GM19452 (cell line): ENCODE data around the gene CERS1.

Experiments used
- ATAC-seq: cut with Tn5 transposase; IDR thresholded peaks from one replicate; pipeline ENCODE4 v1.9.1; 2021; ENCODE audit not compliant: unreplicated experiment

Gene CERS1, protein sequence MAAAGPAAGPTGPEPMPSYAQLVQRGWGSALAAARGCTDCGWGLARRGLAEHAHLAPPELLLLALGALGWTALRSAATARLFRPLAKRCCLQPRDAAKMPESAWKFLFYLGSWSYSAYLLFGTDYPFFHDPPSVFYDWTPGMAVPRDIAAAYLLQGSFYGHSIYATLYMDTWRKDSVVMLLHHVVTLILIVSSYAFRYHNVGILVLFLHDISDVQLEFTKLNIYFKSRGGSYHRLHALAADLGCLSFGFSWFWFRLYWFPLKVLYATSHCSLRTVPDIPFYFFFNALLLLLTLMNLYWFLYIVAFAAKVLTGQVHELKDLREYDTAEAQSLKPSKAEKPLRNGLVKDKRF

DNA sequence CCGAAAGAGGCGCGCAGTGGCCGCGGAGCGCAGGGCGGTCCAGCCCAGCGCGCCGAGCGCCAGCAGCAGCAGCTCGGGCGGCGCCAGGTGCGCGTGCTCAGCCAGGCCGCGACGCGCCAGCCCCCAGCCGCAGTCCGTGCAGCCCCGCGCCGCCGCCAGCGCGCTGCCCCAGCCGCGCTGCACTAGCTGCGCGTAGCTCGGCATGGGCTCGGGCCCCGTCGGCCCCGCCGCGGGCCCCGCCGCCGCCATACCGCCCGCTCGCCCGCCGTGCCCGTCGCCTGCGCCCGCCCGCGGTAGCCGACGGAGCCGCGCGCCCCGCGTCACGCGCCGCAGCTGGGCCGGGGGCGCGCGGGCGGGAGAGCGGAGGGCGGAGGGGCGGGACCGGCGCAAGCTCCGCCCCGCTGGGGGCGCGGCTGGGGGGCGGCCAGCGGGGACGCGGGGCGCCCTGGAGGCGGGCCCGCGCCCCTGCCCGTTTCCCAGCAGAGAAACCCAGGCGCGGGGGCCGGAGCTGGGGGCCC lies at the start of gene CERS1:
Gene CERS1, minus strand, starts transcription at position 335 of the 518 bp plus-strand sequence. Its CDS starts 86 bp downstream, at position 249.
- no peak for ATAC-seq

DNA sequence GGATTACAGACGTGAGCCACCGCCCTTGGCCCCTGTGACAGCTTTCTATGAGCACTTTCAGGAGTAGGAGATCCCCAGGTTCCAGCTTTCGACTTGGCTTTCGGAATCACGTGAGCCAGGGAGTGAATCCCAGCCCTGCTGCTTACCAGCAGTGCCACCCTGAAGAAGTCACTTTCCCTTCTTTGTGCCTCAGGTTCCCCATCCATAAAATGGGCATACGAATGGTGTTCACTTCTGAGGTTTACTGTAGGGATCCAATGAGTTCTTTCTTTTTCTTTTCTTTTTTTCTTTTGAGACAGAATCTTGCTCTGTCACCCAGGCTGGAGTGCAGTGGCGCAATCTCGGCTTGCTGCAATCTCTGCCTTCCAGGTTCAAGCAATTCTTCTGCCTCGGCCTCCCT lies 49.3 kb upstream of the CERS1 start:
- no peak for ATAC-seq

DNA sequence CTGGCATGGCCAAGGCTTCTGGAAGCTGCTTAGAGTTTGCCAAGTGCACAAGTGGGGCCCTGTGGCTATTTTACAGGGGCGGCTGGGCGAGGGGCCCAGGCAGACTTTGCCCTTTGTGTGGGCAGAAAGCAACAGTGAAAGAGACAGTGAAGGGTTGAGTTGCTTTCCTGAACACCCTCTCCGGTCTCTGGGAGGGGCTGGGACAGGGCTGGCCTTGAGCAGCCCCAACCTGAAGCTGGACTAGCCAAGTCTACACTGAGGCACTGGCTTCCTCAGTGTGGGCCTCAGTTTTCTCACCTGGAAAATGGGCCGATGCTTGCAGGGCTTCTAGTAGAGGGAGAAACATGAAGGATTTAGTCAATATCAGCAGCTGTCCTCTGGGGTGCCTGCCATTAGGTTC lies 47.5 kb upstream of the CERS1 start:
- no peak for ATAC-seq

DNA sequence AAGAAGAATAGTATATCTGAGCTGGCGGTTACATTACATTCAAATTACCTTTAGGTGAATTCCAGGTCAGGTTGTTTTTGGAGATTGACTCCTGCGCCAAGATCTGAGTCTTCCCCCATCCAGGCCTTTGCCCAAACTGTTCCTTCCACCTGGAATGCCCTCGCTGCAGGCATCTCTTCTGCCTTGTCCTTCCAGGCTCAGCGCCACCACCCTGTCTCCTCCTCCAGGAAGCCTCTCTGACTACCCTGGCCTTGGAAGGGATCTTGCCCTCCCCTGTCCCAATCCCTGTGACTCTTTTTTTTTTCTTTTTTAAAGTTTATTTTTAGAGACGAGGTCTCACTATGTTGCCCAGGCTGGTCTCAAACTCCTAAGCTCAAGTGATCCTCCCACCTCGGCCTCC lies 46.7 kb upstream of the CERS1 start:
- no peak for ATAC-seq

DNA sequence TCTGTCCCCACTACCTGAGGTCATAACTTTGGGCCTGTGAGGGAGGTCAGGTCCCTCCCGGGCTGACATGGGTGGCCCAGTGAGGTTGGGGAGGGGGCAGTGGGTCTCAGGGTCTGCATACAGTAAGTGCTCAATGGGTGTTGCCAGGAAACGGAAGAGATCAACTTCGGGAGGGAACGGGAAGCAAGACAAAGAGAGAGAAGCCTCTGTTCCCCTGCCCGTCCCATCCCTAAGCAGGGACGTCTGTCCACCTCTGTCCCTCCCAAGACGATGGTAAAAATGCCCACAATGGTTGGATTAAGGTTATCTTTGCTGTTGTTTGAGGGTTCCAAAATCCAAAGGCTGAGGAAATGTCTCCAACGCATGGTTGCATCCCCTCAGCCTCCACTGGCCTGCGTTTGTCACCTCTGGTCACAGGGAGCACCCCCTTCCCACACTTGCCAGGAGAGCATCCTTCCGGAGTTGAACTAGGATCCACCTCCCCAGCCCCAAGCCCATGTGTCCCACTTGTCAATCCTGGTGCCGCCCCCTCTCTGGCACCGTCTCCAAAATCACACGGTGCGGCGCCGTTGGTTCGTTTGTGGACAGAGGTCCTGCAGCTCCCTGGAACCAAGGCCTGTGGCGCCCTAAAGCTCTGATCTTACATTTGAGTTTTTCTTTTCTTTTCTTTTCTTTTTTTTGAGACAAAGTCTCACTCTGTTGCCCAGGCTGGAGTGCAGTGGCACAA lies 45.8 kb upstream of the CERS1 start:
- no peak for ATAC-seq

DNA sequence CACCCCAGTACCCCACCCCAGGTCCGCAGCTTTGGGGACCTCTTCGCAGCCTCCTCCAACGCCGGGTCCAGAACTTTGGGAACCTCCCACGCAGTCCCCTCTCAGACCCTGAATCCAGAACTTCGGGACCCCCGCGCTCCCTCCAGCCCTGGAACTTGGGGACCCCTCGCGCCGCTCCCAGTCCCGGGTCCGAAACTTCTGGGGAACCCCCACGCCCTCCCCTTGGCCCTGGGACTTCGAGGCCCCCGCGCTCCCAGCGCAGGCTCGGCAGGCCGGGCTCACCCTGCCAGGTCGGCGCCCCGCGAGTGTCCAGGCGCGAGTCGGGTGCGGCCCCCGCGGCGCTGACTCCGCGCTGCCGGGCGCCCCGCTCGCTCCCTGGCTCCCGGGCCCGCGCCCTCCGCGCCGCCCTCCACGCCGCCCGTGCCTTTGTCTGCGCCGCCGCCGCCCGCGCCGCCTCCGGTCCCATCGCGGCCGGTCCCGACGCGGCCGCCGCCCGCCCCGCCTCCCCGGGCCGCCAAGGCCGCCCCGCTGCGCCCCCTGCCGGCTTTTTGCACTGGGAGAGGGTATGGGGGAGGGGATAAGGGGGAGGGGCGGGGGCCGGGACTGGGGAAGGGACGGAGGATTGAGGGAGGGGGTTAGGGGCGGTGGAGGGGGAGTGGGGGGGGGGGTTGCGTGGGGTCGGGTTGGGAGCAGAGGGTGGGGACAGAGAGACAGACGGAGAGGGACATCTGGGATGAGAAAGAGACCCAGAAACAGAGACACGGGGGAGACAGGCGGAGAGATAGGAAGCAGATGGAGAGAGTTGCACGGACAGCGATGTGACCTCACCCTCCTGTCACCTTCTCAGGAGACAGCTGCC lies 45.0 kb upstream of the CERS1 start, which contains the start of gene HOMER3:
Gene HOMER3, minus strand, starts transcription at position 449 of the 859 bp plus-strand sequence. CDS start 2,235 bp downstream, outside the sequence.
- ATAC-seq, result no peak

DNA sequence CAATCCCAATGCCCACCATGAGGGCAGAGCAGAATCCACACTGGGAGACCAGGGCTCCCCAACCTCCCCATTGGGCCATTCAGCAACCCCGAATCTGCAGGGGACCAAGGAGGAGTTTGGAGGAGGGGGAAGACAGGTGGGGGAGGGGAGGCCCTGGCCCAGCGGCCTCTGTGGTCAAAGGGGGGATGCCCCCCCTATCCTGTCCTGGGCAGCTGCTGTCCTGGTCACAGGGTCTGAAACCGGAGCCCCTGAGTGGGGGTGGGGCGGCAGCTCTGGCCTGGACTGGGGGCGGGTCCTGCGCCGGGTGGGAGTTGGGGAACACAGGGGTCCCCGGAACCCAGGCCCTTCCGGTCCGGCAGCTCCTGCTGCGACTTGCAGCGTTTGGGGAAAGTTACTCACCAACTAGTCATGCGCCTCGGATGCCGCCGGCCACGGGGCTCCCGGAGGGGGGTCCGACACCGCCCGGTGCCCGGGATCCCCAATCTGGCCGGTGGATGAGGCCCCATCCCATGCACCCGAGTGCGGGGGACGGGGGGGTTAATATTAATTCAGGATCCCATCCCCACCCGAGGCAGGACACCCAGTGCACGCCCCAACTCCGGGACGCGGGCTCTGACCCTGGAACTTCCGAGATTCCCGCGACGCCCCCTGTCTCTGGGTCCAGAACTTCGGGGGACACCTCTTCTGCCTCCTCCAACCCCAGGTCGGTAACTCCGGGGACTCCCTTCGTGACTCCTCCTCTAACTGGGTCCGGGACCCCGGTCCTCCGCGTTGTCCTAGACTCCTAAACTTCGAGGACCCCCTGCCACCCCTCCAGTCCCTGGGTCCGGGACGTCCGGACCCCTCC lies 44.2 kb upstream of the CERS1 start:
- ATAC-seq, result no peak

DNA sequence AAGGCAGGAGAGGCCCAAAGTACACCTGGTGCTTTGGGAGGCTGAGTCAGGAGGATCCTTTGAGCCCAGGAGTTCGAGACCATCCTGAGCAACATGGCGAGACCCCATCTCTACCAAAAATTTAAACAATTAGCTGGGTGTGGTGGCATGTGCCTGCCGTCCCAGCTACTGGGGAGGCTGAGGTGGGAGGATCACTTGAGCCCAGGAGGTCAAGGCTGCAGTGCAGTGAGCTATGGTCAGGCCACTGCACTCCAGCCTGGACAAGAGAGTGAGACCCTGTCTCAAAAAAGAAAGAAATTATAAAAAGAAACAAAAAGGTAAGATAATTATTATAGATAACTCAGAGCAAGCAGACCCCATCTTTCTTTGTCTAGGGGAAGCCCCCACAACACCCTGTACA lies 43.2 kb upstream of the CERS1 start:
- no peak for ATAC-seq

DNA sequence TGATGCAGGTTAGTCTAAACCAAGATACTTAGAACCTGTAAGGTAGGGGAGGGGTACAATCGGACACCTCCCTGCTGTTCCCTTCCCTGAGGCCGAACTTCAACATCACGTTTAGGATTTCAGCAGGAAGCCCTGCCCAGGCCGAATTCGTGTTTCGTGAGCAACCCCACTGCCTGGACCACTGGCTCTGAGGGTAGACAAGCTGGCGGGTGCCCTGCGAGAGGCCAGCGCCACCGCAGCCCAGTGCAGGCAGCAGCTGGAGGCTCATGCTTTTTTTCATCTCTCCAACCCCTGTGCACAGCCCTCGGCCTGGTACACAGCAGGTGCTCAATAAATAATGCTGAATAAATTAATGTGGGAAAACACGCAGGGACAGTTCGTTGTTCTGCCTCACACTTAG lies 37.3 kb upstream of the CERS1 start:
- ATAC-seq, result no peak

DNA sequence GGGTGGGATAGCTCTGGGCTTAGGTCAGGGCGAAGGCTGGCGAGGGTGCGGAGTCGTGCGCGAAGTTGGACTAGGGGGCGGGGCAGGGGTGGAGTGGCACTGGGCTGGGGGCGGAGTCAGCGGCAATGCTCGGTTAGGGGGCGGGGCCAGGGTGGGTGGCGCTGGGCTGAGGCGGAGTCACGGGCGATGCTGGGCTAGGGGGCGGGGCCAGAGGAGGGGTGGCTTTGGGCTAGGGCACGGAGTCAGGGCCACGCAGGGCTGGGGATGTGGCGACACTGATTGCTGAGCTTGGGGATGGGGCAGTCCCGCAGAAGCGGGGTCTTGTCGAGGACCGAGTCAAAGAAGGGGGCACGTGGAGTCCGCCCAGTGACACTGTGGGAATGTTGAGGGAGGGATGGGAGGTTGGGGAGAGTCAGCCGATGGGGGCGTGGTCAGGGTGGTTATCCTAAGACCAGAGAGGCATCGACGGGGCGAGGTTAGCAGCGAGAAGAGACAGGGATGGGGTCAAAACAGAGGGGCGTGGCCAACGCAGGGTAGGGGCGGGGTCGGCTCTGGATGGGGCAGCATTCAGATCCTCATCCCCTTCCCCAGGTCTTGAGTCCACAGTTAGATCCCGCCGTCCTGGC lies 36.4 kb upstream of the CERS1 start:
- no peak for ATAC-seq

DNA sequence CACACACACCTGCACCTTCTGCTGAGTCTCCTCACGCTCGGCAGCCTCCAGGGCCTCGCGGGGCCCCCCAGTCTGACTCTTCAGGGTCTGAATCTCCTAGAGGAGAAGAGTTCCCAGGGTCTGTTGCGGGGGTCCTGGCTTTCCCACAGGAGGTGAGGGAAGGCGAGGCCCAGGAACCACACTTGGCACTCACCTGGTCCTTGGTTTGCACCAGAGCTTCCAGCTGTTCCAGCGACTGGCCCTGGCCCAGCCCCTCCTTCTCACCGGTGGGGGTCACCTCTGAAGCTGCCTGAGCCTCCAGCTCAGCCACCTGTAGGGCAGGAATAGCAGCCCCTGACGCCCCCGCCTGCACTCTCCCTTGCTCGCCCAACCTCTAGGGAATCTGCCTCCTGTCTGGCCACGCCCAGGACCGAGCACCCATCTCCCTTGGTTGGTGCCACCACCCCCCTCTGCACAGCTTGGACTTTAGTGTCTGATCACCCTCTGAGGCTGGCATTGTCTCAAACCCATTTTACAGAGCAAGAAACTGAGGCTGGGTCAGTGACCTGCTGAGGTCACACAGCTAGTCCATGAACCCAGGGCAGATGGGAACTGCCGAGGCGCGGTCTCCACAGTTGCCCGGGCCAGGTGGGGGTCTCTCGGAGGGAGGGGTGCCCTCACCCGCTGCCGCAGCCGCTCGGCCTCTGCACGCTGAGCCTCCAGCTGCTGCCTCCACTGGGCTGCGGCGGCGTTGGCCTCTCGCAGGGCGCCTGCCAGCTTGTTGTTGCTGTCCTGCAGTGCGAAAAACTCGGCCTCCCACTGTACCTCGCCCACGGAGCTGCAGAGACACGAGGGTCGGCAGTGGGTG lies 35.6 kb upstream of the CERS1 start:
- no peak for ATAC-seq

DNA sequence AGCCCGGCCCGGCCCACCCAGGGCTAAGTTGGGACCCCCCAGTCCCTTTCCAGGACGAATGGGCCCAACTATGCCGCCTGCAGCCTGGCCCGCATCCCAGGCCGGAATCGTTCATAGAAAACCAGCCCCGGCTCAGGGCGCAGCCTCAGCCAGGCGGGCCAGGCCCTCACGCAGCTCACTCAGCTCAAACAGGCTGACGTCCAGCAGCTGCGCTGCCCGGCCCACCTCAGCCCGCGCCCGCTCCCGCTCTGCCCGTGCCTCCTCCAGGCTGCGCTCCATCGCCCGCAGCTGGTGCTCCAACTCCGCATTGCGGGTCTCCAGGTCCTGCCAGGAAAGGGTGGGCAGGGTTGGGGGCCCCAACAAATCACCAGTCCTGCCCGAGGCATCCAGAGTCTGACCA lies 33.4 kb upstream of the CERS1 start:
- ATAC-seq, result no peak

DNA sequence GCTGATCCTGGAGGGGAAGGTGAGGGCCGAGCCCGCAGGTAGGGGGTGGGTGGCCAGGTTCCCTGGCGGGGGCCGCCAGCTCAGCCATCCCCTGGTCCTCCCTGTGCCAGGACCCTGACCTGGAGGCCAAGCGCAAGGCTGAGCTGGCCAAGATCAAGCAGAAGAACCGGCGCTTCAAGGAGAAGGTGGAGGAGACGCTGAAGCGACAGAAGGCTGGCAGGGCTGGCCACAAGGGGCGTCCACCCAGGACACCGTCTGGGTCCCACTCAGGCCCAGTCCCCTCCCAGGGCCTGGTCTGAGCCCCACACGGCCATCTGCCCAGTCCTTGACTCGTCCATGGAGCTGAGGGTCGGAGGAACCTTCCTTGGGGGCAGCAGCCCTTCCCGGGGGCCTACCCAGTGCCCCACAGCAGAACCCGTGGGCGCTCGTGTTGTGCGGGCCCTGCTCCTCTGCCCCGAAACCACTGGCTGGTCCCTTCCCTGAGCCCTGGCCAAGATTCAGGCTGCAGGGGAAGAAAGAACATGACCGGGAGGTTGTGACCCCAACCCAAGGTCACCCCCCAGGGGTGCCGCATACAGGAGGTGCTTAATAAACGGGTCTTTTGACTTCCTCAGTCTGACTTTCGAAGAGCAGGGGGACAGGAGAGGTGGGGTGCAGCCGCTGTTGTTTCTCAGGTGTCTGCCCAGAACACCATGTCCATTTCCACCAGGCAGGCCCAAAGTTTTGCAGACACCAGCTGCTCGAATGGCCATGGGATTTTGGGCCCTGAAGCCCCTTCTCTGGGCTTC lies 32.3 kb upstream of the CERS1 start:
- no peak for ATAC-seq

DNA sequence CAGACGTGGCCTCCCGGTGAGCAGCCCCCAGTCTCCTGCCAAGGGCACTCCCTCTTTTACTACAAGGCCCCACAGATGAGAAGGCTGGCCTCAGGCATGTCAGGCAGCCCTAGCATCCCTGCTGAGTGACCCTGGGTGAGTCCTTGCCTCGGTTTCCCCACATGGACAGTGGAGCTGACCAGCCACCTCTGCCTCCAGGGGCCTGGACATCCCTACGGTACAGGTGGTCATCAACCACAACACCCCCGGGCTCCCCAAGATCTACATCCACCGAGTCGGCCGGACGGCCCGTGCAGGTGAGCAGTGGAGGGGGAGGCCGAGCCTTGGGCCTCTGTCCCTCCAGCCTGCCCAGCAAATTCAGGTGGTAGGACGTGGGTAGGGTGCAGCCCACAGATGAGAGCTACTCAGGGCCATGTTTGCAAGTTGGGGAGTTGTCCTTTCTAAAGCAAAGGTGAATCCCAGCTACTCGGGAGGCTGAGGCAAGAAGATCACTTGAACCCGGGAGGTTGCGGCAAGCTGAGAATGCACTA lies 28.8 kb upstream of the CERS1 start:
- ATAC-seq, result no peak

DNA sequence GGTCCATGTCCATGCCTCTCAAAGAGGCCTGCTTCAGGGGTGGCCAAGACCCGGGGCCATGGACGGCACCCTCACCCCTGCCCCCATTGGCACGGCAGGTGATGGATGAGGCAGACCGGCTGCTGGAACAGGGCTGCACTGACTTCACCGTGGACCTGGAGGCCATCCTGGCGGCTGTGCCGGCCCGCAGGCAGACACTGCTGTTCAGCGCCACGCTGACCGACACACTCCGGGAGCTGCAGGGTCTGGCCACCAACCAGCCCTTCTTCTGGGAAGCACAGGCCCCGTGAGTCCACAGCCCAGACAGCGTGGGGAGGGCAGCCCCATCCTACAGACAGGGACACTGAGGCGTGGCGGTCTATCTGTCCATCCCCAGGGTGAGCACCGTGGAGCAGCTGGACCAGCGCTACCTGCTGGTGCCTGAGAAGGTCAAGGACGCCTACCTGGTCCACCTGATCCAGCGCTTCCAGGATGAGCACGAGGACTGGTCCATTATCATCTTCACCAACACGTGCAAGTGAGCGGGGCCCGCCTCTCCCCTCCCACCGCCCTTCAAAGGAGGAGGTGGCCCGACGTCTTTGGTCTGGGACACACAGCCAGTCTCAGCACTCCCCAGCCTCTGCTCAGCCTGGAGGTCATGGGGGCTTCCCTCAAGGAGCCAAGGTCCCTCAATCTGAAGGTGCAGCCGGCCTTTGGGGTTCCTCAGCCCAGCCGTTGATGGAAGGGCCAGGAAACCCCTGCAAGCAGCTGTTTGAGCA lies 26.4 kb upstream of the CERS1 start:
- no peak for ATAC-seq

DNA sequence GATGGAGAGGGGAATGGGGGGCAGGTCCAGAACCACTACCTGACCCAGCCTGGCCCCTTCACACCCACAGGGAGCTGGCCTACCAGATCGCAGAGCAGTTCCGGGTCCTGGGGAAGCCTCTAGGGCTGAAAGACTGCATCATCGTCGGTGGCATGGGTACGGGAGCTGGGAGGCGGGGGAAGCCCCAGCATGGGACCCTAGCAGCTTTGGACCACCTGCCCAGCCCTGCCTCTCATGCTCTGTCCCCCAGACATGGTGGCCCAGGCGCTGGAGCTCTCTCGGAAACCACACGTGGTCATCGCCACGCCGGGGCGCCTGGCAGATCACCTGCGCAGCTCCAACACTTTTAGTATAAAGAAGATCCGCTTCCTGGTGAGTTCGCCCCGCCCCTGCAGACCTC lies 25.6 kb upstream of the CERS1 start:
- ATAC-seq, result no peak

DNA sequence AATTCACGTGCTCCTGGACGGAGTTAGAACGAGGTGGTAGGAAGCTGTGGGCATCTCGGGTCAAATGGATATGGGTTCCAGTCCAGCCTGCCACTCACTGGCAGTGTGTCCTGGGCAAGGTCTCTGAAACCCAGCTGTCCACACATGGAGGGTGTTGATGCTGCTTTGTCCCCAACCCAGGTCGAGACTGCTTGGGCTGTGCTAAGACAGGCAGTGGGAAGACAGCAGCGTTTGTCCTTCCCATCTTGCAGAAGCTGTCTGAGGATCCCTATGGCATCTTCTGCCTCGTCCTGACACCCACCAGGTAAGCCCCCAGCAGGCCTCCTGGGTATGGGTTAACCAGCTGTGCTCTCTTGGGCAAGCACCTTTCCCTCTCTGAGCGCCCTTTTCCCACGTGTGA lies 24.4 kb upstream of the CERS1 start:
- ATAC-seq, result no peak
